HepG2 (cell line): ENCODE data around the gene TALDO1. TPM values are rescaled to one million over a fixed set of nuclear protein-coding genes. Genes with fewer than 3 reads are reported as not detected.
A peak's percentile ranks its signal among the peaks of the same experiment; 100 is the strongest.

Experiments used
- KLF13 ChIP-seq: sonication (generic); formaldehyde crosslinking; IDR thresholded peaks from 2 replicates; pipeline ENCODE4 v1.4.0; 2020; ENCODE audit warnings: mild to moderate bottlenecking, missing genetic modification reagents
- NCOA5 ChIP-seq: sonication (generic); formaldehyde crosslinking; IDR thresholded peaks from 2 replicates; pipeline ENCODE4 v1.4.0; 2020; ENCODE audit warnings: missing genetic modification reagents
- PRMT3 ChIP-seq: sonication (generic); formaldehyde crosslinking; IDR thresholded peaks from 2 replicates; pipeline ENCODE4 v1.8.1; 2022; ENCODE audit warnings: low read depth, mild to moderate bottlenecking, moderate library complexity, missing genetic modification reagents, borderline replicate concordance
- RELA ChIP-seq: sonication (generic); formaldehyde crosslinking; IDR thresholded peaks from 2 replicates; pipeline ENCODE4 v1.4.0; 2020; ENCODE audit warnings: missing genetic modification reagents
- TRIM24 ChIP-seq: sonication (generic); formaldehyde crosslinking; IDR thresholded peaks from 2 replicates; pipeline ENCODE4 v1.8.0; 2022; ENCODE audit warnings: mild to moderate bottlenecking, missing genetic modification reagents
- ZNF292 ChIP-seq: sonication (generic); formaldehyde crosslinking; IDR thresholded peaks from 2 replicates; pipeline ENCODE4 v1.8.1; 2022; ENCODE audit warnings: mild to moderate bottlenecking, low read depth, missing genetic modification reagents, borderline replicate concordance
- ZNF34 ChIP-seq: sonication (generic); formaldehyde crosslinking; IDR thresholded peaks from 2 replicates; pipeline ENCODE4 v1.4.0; 2020; ENCODE audit warnings: mild to moderate bottlenecking, missing genetic modification reagents, borderline replicate concordance
- polyA plus RNA-seq, 8 experiments: library from polyadenylated mRNA; depleted of rRNA in 3 of 8; stranded (reverse) in 7 of 8; unstranded in 1 of 8; fragments of >200 nt; fragmentation: Illumina TruSeq in 4 of 8; extraction: Trizol in 4 of 8; gene quantifications; 2 replicates each; pipeline versions ENCODE4 v1.2.1 to v1.2.3, GENCODE V29; 2011 to 2016; ENCODE audit warnings: low read depth in 4 of 8, missing spikeins in 1 of 8, mixed read lengths in 1 of 8; ENCODE audit not compliant: insufficient read depth in 1 of 8
- total RNA-seq, 5 experiments: library from RNA; depleted of rRNA; stranded (reverse); fragments of >200 nt; fragmentation: Illumina TruSeq; extraction: Trizol; gene quantifications; 2 replicates each; pipeline ENCODE4 v1.2.3, GENCODE V29; 2016; ENCODE audit warnings: low read depth in 1 of 5
- TF ChIP-seq, protein P1 (sequence below): sonication (generic); formaldehyde crosslinking; IDR thresholded peaks from 2 replicates; pipeline ENCODE4 v1.5.1; 2020; ENCODE audit warnings: missing genetic modification reagents, mild to moderate bottlenecking, borderline replicate concordance
- TF ChIP-seq, protein P2 (sequence below): sonication (generic); formaldehyde crosslinking; IDR thresholded peaks from 2 replicates; pipeline ENCODE4 v1.8.1; 2023; ENCODE audit warnings: missing genetic modification reagents, inconsistent platforms, borderline replicate concordance
- TF ChIP-seq, protein P3 (sequence below): sonication (generic); formaldehyde crosslinking; IDR thresholded peaks from 2 replicates; pipeline ENCODE4 v1.8.1; 2022; ENCODE audit warnings: low read depth, mild to moderate bottlenecking, missing genetic modification reagents
- TF ChIP-seq, protein P4 (sequence below): sonication (generic); formaldehyde crosslinking; IDR thresholded peaks from 2 replicates; pipeline ENCODE4 v1.5.0; 2020; ENCODE audit warnings: missing genetic modification reagents, mild to moderate bottlenecking, borderline replicate concordance
- TF ChIP-seq, protein P5 (sequence below): conservative IDR thresholded peaks from 2 replicates; pipeline ENCODE4 v1.6.1; 2018; ENCODE audit warnings: missing genetic modification reagents
- TF ChIP-seq, protein P6 (sequence below): sonication (generic); formaldehyde crosslinking; IDR thresholded peaks from 2 replicates; pipeline ENCODE4 v1.9.0; 2021; ENCODE audit warnings: missing genetic modification reagents, borderline replicate concordance

Gene TALDO1
- total and polyA plus RNA-seq, 2 of the 13 experiments (the other 11 are each of a cell fraction or from before 2014, with no cell fraction given) = 107 to 240 TPM

DNA sequence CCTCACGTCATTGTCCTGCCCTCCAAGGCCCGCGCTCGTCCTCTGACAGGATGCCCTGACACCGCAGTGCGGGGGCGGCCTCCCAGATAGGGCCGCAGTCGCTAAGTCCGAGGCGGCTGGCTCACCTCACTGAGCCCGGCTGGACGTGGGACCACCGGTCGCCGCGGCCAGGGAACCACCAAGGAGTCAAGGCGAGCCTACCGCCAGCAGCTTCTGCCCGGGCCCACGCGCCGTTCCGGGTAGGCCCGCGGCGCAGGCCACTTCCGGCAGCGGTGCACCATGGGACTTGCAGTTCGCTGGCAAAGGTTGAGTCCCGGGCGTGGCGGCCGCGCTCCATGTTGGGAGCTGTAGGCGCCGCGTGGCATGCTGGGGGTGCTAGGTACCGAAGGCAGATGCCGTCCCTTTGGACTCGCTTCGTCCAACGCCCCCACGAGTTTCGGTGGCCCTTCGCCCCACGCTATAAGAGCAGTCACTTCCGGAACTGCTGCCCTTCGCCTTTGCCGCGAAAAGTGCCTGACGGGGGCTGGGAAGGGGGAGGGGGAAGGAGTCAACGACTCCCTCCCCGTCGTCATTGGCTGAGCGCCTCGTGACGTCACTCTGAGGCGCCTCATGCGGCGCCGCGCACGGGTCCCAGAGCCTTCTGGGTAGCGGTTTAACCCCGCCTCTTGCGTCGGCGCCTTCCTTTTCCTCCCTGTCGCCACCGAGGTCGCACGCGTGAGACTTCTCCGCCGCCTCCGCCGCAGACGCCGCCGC lies 62.2 kb downstream of the TALDO1 start, which contains the start of gene RPLP2 (continued):
- TF ChIP-seq ZNF292 (CRISPR knock-in tag) (no peak; the same call in 1 of the 2 replicates), NCOA5 (CRISPR knock-in tag) (no peak), ZNF34 (peak; percentile 89), KLF13 (0 out of 2 replicates have a peak, but pooled peaks have one; percentile 30), TRIM24 (no peak), PRMT3 (CRISPR knock-in tag) (peak; percentile 12; the same call in 1 of the 2 replicates), RELA (CRISPR knock-in tag) (0 out of 2 replicates have a peak, but pooled peaks have one; percentile 10)
- TF ChIP-seq, protein P1, sequence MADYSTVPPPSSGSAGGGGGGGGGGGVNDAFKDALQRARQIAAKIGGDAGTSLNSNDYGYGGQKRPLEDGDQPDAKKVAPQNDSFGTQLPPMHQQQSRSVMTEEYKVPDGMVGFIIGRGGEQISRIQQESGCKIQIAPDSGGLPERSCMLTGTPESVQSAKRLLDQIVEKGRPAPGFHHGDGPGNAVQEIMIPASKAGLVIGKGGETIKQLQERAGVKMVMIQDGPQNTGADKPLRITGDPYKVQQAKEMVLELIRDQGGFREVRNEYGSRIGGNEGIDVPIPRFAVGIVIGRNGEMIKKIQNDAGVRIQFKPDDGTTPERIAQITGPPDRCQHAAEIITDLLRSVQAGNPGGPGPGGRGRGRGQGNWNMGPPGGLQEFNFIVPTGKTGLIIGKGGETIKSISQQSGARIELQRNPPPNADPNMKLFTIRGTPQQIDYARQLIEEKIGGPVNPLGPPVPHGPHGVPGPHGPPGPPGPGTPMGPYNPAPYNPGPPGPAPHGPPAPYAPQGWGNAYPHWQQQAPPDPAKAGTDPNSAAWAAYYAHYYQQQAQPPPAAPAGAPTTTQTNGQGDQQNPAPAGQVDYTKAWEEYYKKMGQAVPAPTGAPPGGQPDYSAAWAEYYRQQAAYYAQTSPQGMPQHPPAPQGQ (CRISPR knock-in tag) = no peak; the same call in 1 of the 2 replicates
- TF ChIP-seq, protein P2, sequence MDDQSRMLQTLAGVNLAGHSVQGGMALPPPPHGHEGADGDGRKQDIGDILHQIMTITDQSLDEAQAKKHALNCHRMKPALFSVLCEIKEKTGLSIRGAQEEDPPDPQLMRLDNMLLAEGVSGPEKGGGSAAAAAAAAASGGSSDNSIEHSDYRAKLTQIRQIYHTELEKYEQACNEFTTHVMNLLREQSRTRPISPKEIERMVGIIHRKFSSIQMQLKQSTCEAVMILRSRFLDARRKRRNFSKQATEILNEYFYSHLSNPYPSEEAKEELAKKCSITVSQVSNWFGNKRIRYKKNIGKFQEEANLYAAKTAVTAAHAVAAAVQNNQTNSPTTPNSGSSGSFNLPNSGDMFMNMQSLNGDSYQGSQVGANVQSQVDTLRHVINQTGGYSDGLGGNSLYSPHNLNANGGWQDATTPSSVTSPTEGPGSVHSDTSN (CRISPR knock-in tag) = no peak
- TF ChIP-seq, protein P3, sequence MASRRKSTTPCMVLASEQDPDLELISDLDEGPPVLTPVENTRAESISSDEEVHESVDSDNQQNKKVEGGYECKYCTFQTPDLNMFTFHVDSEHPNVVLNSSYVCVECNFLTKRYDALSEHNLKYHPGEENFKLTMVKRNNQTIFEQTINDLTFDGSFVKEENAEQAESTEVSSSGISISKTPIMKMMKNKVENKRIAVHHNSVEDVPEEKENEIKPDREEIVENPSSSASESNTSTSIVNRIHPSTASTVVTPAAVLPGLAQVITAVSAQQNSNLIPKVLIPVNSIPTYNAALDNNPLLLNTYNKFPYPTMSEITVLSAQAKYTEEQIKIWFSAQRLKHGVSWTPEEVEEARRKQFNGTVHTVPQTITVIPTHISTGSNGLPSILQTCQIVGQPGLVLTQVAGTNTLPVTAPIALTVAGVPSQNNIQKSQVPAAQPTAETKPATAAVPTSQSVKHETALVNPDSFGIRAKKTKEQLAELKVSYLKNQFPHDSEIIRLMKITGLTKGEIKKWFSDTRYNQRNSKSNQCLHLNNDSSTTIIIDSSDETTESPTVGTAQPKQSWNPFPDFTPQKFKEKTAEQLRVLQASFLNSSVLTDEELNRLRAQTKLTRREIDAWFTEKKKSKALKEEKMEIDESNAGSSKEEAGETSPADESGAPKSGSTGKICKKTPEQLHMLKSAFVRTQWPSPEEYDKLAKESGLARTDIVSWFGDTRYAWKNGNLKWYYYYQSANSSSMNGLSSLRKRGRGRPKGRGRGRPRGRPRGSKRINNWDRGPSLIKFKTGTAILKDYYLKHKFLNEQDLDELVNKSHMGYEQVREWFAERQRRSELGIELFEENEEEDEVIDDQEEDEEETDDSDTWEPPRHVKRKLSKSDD = peak; percentile 85
- TF ChIP-seq, protein P4, sequence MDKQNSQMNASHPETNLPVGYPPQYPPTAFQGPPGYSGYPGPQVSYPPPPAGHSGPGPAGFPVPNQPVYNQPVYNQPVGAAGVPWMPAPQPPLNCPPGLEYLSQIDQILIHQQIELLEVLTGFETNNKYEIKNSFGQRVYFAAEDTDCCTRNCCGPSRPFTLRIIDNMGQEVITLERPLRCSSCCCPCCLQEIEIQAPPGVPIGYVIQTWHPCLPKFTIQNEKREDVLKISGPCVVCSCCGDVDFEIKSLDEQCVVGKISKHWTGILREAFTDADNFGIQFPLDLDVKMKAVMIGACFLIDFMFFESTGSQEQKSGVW (CRISPR knock-in tag) = no peak
- TF ChIP-seq, protein P5, sequence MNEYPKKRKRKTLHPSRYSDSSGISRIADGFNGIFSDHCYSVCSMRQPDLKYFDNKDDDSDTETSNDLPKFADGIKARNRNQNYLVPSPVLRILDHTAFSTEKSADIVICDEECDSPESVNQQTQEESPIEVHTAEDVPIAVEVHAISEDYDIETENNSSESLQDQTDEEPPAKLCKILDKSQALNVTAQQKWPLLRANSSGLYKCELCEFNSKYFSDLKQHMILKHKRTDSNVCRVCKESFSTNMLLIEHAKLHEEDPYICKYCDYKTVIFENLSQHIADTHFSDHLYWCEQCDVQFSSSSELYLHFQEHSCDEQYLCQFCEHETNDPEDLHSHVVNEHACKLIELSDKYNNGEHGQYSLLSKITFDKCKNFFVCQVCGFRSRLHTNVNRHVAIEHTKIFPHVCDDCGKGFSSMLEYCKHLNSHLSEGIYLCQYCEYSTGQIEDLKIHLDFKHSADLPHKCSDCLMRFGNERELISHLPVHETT (CRISPR knock-in tag) = no peak; the same call in 1 of the 2 replicates
- TF ChIP-seq, protein P6, sequence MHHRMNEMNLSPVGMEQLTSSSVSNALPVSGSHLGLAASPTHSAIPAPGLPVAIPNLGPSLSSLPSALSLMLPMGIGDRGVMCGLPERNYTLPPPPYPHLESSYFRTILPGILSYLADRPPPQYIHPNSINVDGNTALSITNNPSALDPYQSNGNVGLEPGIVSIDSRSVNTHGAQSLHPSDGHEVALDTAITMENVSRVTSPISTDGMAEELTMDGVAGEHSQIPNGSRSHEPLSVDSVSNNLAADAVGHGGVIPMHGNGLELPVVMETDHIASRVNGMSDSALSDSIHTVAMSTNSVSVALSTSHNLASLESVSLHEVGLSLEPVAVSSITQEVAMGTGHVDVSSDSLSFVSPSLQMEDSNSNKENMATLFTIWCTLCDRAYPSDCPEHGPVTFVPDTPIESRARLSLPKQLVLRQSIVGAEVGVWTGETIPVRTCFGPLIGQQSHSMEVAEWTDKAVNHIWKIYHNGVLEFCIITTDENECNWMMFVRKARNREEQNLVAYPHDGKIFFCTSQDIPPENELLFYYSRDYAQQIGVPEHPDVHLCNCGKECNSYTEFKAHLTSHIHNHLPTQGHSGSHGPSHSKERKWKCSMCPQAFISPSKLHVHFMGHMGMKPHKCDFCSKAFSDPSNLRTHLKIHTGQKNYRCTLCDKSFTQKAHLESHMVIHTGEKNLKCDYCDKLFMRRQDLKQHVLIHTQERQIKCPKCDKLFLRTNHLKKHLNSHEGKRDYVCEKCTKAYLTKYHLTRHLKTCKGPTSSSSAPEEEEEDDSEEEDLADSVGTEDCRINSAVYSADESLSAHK (CRISPR knock-in tag) = no peak
